Measurements from ENCODE around the gene AKR7A2.
A peak's percentile ranks its signal among the peaks of the same experiment; 100 is the strongest.

GRCh38 chr1:19338323-19338762 lies 26.4 kb upstream of the AKR7A2 start:
- TF ChIP-seq POLR2AphosphoS5 (IDR thresholded peaks at IDR 0.05; ENCODE audit: low read depth) (peak; percentile 39), CTCF (conservative IDR thresholded peaks at IDR 0.05; ENCODE audit: low read depth in 2 of 2) (peak; percentile 65 to 81)
